ENCODE measurements around the gene CHST11. TPM values are rescaled to one million over a fixed set of nuclear protein-coding genes. Genes with fewer than 3 reads are reported as not detected.
A peak's percentile ranks its signal among the peaks of the same experiment; 100 is the strongest.

CHST11 gene
- total and polyA plus RNA-seq, 10 of the 15 experiments (the other 5 are each of a cell fraction or from before 2014, with no cell fraction given): 1.9 to 38.1 (median 17.2) TPM

GRCh38 chr12:104456950-104457745, 400 bp downstream of the CHST11 start (continued):
- no peak for TF ChIP-seq E4F1 (IDR thresholded peaks at IDR 0.05; ENCODE audit: borderline replicate concordance, partially characterized antibody)
- no peak for TF ChIP-seq USF1 (IDR thresholded peaks at IDR 0.05; ENCODE audit: borderline replicate concordance, extremely low read length, insufficient read depth, low read depth, low read length)
- no peak for TF ChIP-seq SREBF2 (IDR thresholded peaks at IDR 0.05; ENCODE audit: low read length)
- TF ChIP-seq E2F4 (IDR thresholded peaks at IDR 0.05; ENCODE audit: low read depth, low read length): no peak
- TF ChIP-seq POLR2A (IDR thresholded peaks at IDR 0.05; ENCODE audit: low read depth, low read length): peak; percentile 82
- no peak for TF ChIP-seq HDGF (IDR thresholded peaks at IDR 0.05)
- no peak for TF ChIP-seq EP300 (IDR thresholded peaks at IDR 0.05; ENCODE audit: borderline replicate concordance in 1 of 2, control insufficient read depth in 1 of 2, low read depth in 2 of 2, low read length in 2 of 2)
- no peak for TF ChIP-seq RFX5 (IDR thresholded peaks at IDR 0.05; ENCODE audit: low read depth, low read length)
- no peak for TF ChIP-seq NFYB (IDR thresholded peaks at IDR 0.05; ENCODE audit: insufficient read depth, low read depth, low read length)
- TF ChIP-seq NFXL1 (IDR thresholded peaks at IDR 0.05; ENCODE audit: borderline replicate concordance): no peak
- TF ChIP-seq CEBPZ (IDR thresholded peaks at IDR 0.05; ENCODE audit: low read depth, low read length): no peak
- no peak for TF ChIP-seq TBL1XR1 (IDR thresholded peaks at IDR 0.05; ENCODE audit: low read depth, low read length)
- TF ChIP-seq SMAD5 (IDR thresholded peaks at IDR 0.05; ENCODE audit: low read depth): no peak
- TF ChIP-seq SMARCA5 (IDR thresholded peaks at IDR 0.05): peak; percentile 49
- no peak for TF ChIP-seq TARDBP (IDR thresholded peaks at IDR 0.05; ENCODE audit: borderline replicate concordance)
- no peak for TF ChIP-seq FOXM1 (IDR thresholded peaks at IDR 0.05; ENCODE audit: low read depth, low read length)
- no peak for TF ChIP-seq POU2F2 (IDR thresholded peaks at IDR 0.05; ENCODE audit: borderline replicate concordance, low read depth, low read length)
- no peak for TF ChIP-seq JUND (IDR thresholded peaks at IDR 0.05; ENCODE audit: low read depth, low read length)
- peak; percentile 82 for TF ChIP-seq NBN (IDR thresholded peaks at IDR 0.05)
- TF ChIP-seq BMI1 (IDR thresholded peaks at IDR 0.05; ENCODE audit: borderline replicate concordance): no peak
- peak; percentile 53; the same call in 1 of the 2 replicates for TF ChIP-seq TAF1 (IDR thresholded peaks at IDR 0.05; ENCODE audit: borderline replicate concordance, low read depth, low read length)
